ENCODE data around the gene DBX2. TPM values are rescaled to one million over a fixed set of nuclear protein-coding genes. Genes with fewer than 3 reads are reported as not detected.
"Not testable (repeated sequence)": the region's sequence is repeated elsewhere in the genome, so short reads cannot be mapped to it uniquely, and the experiment has no call there.

Gene DBX2
- total RNA-seq, 6 experiments from 2014 or later, result not detected

DNA sequence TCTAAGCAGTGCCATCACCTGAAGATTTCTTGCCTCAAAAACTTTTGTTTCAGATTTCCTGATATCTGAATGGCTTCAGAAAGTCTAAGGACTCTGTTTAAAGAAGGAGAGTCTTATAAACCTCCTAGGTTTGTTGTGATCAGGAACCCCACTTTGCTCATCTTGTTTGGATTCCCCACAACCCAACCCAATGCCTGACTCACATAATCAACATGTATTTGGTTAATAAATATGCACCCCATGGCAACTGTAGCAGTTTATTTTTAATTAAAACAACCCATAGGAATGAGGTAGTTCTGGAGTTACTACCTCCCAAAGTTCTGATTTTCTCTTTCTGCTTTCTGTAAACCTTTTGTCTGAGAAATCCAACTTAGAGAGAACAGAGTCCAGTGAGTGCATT, 51.5 kb downstream of the DBX2 start:
- peaks cover 18% of the 10 kb centered on the region for H3K9me3 Mint-ChIP-seq
- no peaks in the 10 kb centered on the region for H3K36me3 Mint-ChIP-seq (ENCODE audit: low read depth)
- H3K4me1 Mint-ChIP-seq (ENCODE audit: low read depth), result no peaks in the 10 kb centered on the region
- H3K4me3 Mint-ChIP-seq, result no peak overlapping the region
- no peak overlapping the region for H3K27ac Mint-ChIP-seq
- H3K27me3 Mint-ChIP-seq (ENCODE audit: insufficient read depth), result no peaks in the 10 kb centered on the region; the same call in 1 of the 2 replicates
- no peak for TF ChIP-seq CTCF (IDR thresholded peaks at IDR 0.05)
- DNase-seq, result no peak

GRCh38 chr12:44993161-44993560, 57.7 kb downstream of the DBX2 start:
- Mint-ChIP-seq H3K4me3 (no peak overlapping the region), H3K27me3 (ENCODE audit: insufficient read depth) (no peaks in the 10 kb centered on the region), H3K27ac (no peak overlapping the region), H3K9me3 (peaks cover 14% of the 10 kb centered on the region), H3K36me3 (ENCODE audit: low read depth) (no peaks in the 10 kb centered on the region), H3K4me1 (ENCODE audit: low read depth) (no peaks in the 10 kb centered on the region)
- TF ChIP-seq CTCF (IDR thresholded peaks at IDR 0.05), result no peak
- DNase-seq, result no peak

DNA sequence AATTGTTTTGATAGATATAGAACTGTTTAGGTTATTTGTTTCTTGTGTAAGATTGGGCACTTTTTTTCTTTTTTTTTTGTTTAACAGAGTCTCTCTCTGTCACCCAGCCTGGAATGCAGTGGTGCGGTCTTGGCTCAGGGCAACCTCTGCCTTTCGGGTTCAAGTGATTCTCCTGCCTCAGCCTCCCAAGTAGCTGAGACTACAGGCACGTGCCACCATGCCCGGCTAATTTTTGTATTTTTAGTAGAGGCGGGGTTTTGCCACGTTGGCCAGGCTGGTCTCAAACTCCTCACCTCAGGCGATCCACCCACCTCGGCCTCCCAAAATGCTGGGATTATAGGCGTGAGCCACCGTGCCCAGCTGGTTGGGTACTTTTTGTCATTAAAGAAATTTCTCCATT, 66.0 kb downstream of the DBX2 start:
- DNase-seq; H3K27me3 Mint-ChIP-seq (ENCODE audit: insufficient read depth); H3K36me3 Mint-ChIP-seq (ENCODE audit: low read depth); H3K9me3 Mint-ChIP-seq; H3K27ac Mint-ChIP-seq; H3K4me3 Mint-ChIP-seq; H3K4me1 Mint-ChIP-seq (ENCODE audit: low read depth): not testable (repeated sequence)

GRCh38 chr12:44979918-44980317, 71.0 kb downstream of the DBX2 start:
- TF ChIP-seq CTCF (IDR thresholded peaks at IDR 0.05), result no peak
- no peak overlapping the region for H3K4me3 Mint-ChIP-seq
- H3K4me1 Mint-ChIP-seq (ENCODE audit: low read depth), result no peaks in the 10 kb centered on the region
- H3K36me3 Mint-ChIP-seq (ENCODE audit: low read depth), result no peaks in the 10 kb centered on the region
- H3K27me3 Mint-ChIP-seq (ENCODE audit: insufficient read depth), result no peaks in the 10 kb centered on the region; the same call in 1 of the 2 replicates
- no peak for DNase-seq
- H3K27ac Mint-ChIP-seq, result no peak overlapping the region
- no peaks in the 10 kb centered on the region for H3K9me3 Mint-ChIP-seq

- H3K9me3 Mint-ChIP-seq, result 0 out of 2 replicates have a peak, but pooled peaks cover 4% of the 10 kb centered on the region
- no peak overlapping the region for H3K27ac Mint-ChIP-seq
- TF ChIP-seq CTCF (IDR thresholded peaks at IDR 0.05), result no peak
- no peaks in the 10 kb centered on the region for H3K4me1 Mint-ChIP-seq (ENCODE audit: low read depth)
- no peak overlapping the region for H3K4me3 Mint-ChIP-seq
- H3K36me3 Mint-ChIP-seq (ENCODE audit: low read depth), result no peaks in the 10 kb centered on the region
- H3K27me3 Mint-ChIP-seq (ENCODE audit: insufficient read depth), result no peaks in the 10 kb centered on the region; the same call in 1 of the 2 replicates
- no peak for DNase-seq
Observed at GRCh38 chr12:44976246-44976645, 74.7 kb downstream of the DBX2 start.

DNA sequence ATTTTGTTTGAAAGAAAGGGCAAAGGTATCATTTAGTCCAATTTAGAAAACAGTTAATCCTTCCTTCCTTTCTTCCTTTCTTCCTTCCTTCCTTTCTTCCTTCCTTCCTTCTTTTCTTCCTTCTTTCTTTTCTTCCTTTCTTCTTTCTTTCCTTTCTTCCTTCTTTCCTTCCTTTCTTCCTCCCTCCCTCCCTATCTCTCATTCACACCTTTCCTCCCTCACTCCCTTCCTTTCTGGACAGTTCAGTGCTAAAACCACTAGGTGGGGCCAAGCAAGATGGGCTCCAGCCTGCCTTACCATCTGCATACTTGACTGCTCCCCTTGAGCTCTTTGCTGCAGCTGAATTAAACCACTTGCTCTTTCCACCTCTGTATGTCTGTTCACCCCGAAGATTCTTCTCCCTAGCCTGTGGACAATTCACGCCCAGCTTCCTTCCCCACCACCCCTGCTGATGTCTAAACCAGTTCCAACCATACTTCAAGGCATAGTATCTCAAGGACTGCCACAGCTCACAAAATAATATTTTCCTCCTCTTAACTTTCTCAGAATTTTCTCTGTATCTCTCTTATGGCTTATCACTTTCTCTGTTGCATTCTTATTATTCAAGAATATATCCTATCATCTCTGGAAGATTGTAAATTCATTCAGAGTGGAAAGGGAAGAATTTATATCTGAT, 78.0 kb downstream of the DBX2 start:
- Mint-ChIP-seq H3K27me3 (ENCODE audit: insufficient read depth) (no peaks in the 10 kb centered on the region), H3K4me1 (ENCODE audit: low read depth) (no peaks in the 10 kb centered on the region), H3K9me3 (peaks cover 5% of the 10 kb centered on the region; the same call in 1 of the 2 replicates), H3K4me3 (no peak overlapping the region), H3K27ac (no peak overlapping the region), H3K36me3 (ENCODE audit: low read depth) (no peaks in the 10 kb centered on the region)
- TF ChIP-seq CTCF (IDR thresholded peaks at IDR 0.05), result peak; percentile 36; the same call in 1 of the 2 replicates
- no peak for DNase-seq
